ENCODE results near the gene SFXN5. TPM values are rescaled to one million over a fixed set of nuclear protein-coding genes. Genes with fewer than 3 reads are reported as not detected.

The SFXN5 gene
- total and polyA plus RNA-seq, 2 of the 8 experiments (the other 6 are each of a cell fraction or from before 2014, with no cell fraction given): 29.3 to 33.1 TPM

DNA sequence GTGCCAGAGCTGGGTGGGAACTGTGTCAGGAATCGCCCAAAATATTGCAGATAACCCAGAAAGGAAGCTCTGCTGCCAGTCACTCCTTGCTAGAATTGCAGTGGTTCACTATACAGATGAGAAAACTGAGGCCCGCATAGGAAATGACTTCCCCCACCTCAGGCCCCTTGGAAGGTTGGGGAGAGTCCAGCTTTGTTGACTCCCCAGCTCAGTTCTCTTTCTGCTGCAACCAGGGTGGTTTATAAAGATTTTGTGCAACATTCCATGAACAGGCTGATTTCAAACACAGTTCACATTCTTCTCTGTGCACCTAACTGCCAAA lies 173.0 kb downstream of the SFXN5 start:
- FAIRE-seq: no peak
- POLR2A ChIA-PET (ENCODE audit: partially characterized antibody): interaction anchor here (0.7 to 1.8 kb wide), 3 partner anchors 11 to 38 kb away, joined by 3 to 4 read pairs (median 3); partner anchors contain the start of gene EMX1
- no peak overlapping the region for H2BK12ac ChIP-seq (ENCODE audit: low read depth, low read length)
- TF ChIP-seq KDM5A (IDR thresholded peaks at IDR 0.05; ENCODE audit: low read length): no peak
- TF ChIP-seq HDAC6 (IDR thresholded peaks at IDR 0.05; ENCODE audit: low read depth, low read length): no peak
- TF ChIP-seq, protein P1, sequence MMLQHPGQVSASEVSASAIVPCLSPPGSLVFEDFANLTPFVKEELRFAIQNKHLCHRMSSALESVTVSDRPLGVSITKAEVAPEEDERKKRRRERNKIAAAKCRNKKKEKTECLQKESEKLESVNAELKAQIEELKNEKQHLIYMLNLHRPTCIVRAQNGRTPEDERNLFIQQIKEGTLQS (IDR thresholded peaks at IDR 0.05; ENCODE audit: insufficient read depth, low read depth, low read length): no peak
- no peak for TF ChIP-seq YY1 (IDR thresholded peaks at IDR 0.05; ENCODE audit: low read depth, low read length)
- TF ChIP-seq PHF8 (conservative IDR thresholded peaks at IDR 0.05; ENCODE audit: low read depth, low read length): no peak
- no peak for TF ChIP-seq TBP (IDR thresholded peaks at IDR 0.05; ENCODE audit: low read depth, low read length)

More for the DNA sequence above, 173.0 kb downstream of the SFXN5 start:
- Histone ChIP-seq H3K27me3 (replicated peaks in 1 of 4; ENCODE audit: control insufficient read depth in 3 of 4, extremely low read depth in 1 of 4, insufficient read depth in 3 of 4, low read length in 3 of 4) (peaks cover 0 to 43% (median 35%) of the 10 kb centered on the region in 4 experiments; a peak in 6 of 7 replicates), H3K4me1 (replicated peaks in 1 of 4; ENCODE audit: control insufficient read depth in 3 of 4, insufficient read depth in 4 of 4, low read length in 3 of 4) (peaks cover 5 to 9% (median 7%) of the 10 kb centered on the region in 4 experiments), H3K79me1 (ENCODE audit: low read depth, low read length) (no peaks in the 10 kb centered on the region), H2BK5ac (ENCODE audit: low read depth, low read length) (no peak overlapping the region), H2BK20ac (ENCODE audit: low read length) (no peak overlapping the region), H2AFZ (ENCODE audit: low read length) (no peak overlapping the region), H3K9me3 (ENCODE audit: insufficient read depth in 2 of 2, low read depth in 1 of 2, low read length in 1 of 2) (no peaks in the 10 kb centered on the region), H2BK15ac (ENCODE audit: low read length) (no peak overlapping the region), H3K18ac (ENCODE audit: extremely low read depth, low read length) (no peak overlapping the region), H3K23ac (ENCODE audit: insufficient read length) (no peak overlapping the region), H4K8ac (ENCODE audit: extremely low read depth, insufficient read depth, low read length) (no peak overlapping the region), H3K14ac (ENCODE audit: insufficient read length) (no peak overlapping the region), H4K91ac (replicated peaks; ENCODE audit: insufficient read length, low read length) (no peak overlapping the region), H3K36me3 (ENCODE audit: control insufficient read depth in 2 of 4, insufficient read depth in 4 of 4, low read length in 3 of 4) (no peaks in the 10 kb centered on the region), H4K20me1 (replicated peaks in 1 of 2; ENCODE audit: control insufficient read depth in 1 of 2, insufficient read depth in 2 of 2, low read length in 2 of 2) (no peaks in the 10 kb centered on the region), H3K56ac (replicated peaks; ENCODE audit: insufficient read length, low read depth, low read length) (no peak overlapping the region), H3K23me2 (ENCODE audit: low read depth, low read length) (no peaks in the 10 kb centered on the region; the same call in 1 of the 2 replicates), H3K27ac (ENCODE audit: low read depth, low read length) (no peak overlapping the region), H3K9ac (replicated peaks in 1 of 4; ENCODE audit: extremely low read depth in 1 of 4, low read depth in 3 of 4, low read length in 3 of 4) (no peak overlapping the region), H3K4me3 (ENCODE audit: extremely low read depth in 1 of 4, insufficient read depth in 2 of 4, low read depth in 3 of 4, low read length in 4 of 4) (no peak overlapping the region), H3K4ac (replicated peaks; ENCODE audit: insufficient read length, low read depth, low read length) (no peak overlapping the region), H3K4me2 (ENCODE audit: insufficient read depth in 1 of 2, low read depth in 2 of 2, low read length in 2 of 2) (no peak overlapping the region), H2AK5ac (ENCODE audit: low read depth, low read length) (no peak overlapping the region), H3K79me2 (ENCODE audit: control insufficient read depth in 1 of 2, insufficient read depth in 2 of 2, low read length in 2 of 2) (no peaks in the 10 kb centered on the region), H2BK120ac (replicated peaks; ENCODE audit: low read depth, low read length) (no peak overlapping the region), H4K5ac (ENCODE audit: insufficient read length, low read depth, low read length) (no peak overlapping the region)
- 95% methylated on average over 2 of the region's 2 CpGs; no CpG with 5 or more reads in 1 of the 2 experiments for WGBS, 2 experiments (ENCODE audit: extremely low coverage in 1 of 2, insufficient coverage in 1 of 2, insufficient read length in 1 of 2, insufficient replicate concordance in 2 of 2, low coverage in 1 of 2, low lambda C conversion rate in 2 of 2, missing lambda C conversion rate in 1 of 2)
- DNase-seq (ENCODE audit: low read depth in 1 of 2, low spot score in 2 of 2): no peak
- CTCF ChIA-PET (ENCODE audit: partially characterized antibody): interaction anchor here (0.6 to 19.1 kb wide), 13 partner anchors 9 to 1770 kb away, joined by 3 to 497 read pairs (median 4); partner anchors contain the start of genes EMX1 and SPR
